H1 (cell line): ENCODE results near the gene NID2. TPM values are rescaled to one million over a fixed set of nuclear protein-coding genes. Genes with fewer than 3 reads are reported as not detected.

ENCODE experiments used
- CTCF ChIA-PET: fragments of 300-600 bp; sonication (Branson Sonifier 250); formaldehyde crosslinking; loops from one replicate; lab custom pipeline; 2021; ENCODE audit not compliant: partially characterized antibody; lab: Charles Lee
- POLR2A ChIA-PET: fragments of 300-600 bp; sonication (Branson Sonifier 250); formaldehyde crosslinking; loops from one replicate; lab custom pipeline; 2021; ENCODE audit warnings: inconsistent platforms; ENCODE audit not compliant: partially characterized antibody; lab: Charles Lee
- DNase-seq, 2 experiments: peaks; one replicate each; pipeline versions ENCODE4 v3.0.0 to v3.0.0-alpha.2; 2010 to 2022; ENCODE audit warnings: low spot score in 2 of 2, low read depth in 1 of 2, mixed read lengths in 1 of 2
- FAIRE-seq: peaks from 2 replicates; lab custom pipeline; 2011; peaks lifted over from hg19 to GRCh38; lab: Jason Lieb, UNC
- H2AFZ ChIP-seq: 2 replicates; pipeline ENCODE4 v1.8.1; 2012; ENCODE audit warnings: low read length, inconsistent platforms
- H2AK5ac ChIP-seq: 2 replicates; pipeline ENCODE4 v1.6.1; 2013; ENCODE audit warnings: low read depth, low read length
- H2BK120ac ChIP-seq: replicated peaks from 2 replicates; pipeline ENCODE3; 2013; ENCODE audit warnings: low read depth, low read length, inconsistent platforms
- H2BK12ac ChIP-seq: 2 replicates; pipeline ENCODE4 v1.6.1; 2013; ENCODE audit warnings: low read depth, low read length
- H2BK15ac ChIP-seq: 2 replicates; pipeline ENCODE4 v1.6.1; 2013; ENCODE audit warnings: low read length
- H2BK20ac ChIP-seq: 2 replicates; pipeline ENCODE4 v1.6.1; 2013; ENCODE audit warnings: low read length
- H2BK5ac ChIP-seq: 2 replicates; pipeline ENCODE4 v1.6.1; 2013; ENCODE audit warnings: low read depth, low read length
- H3K14ac ChIP-seq: 2 replicates; pipeline ENCODE4 v1.6.1; 2013; ENCODE audit warnings: inconsistent platforms; ENCODE audit not compliant: insufficient read length
- H3K18ac ChIP-seq: 2 replicates; pipeline ENCODE4 v1.6.1; 2013; ENCODE audit warnings: low read length; ENCODE audit errors: extremely low read depth
- H3K23ac ChIP-seq: 2 replicates; pipeline ENCODE4 v1.6.1; 2013; ENCODE audit warnings: inconsistent platforms; ENCODE audit not compliant: insufficient read length
- H3K23me2 ChIP-seq: 2 replicates; pipeline ENCODE4 v1.6.1; 2013; ENCODE audit warnings: low read depth, low read length
- H3K27ac ChIP-seq: 2 replicates; pipeline ENCODE4 v1.6.1; 2011; ENCODE audit warnings: low read depth, low read length, inconsistent platforms
- H3K27me3 ChIP-seq, 4 experiments: replicated peaks in 1 of 4; 1 replicate in 1 of 4; 2 replicates in 3 of 4; pipeline versions ENCODE4 v1.6.1 to v1.8.1; 2011 to 2013; ENCODE audit warnings: low read length in 3 of 4, mild to moderate bottlenecking in 3 of 4, inconsistent platforms in 2 of 4, mixed read lengths in 2 of 4, moderate library complexity in 1 of 4; ENCODE audit not compliant: control insufficient read depth in 3 of 4, insufficient read depth in 3 of 4; ENCODE audit errors: extremely low read depth in 1 of 4
- H3K36me3 ChIP-seq, 4 experiments: 2 replicates each; pipeline versions ENCODE4 v1.6.1 to v1.8.1; 2011 to 2013; ENCODE audit warnings: mild to moderate bottlenecking in 4 of 4, low read length in 3 of 4, moderate library complexity in 2 of 4, control low read depth in 1 of 4, inconsistent platforms in 1 of 4; ENCODE audit not compliant: insufficient read depth in 4 of 4, control insufficient read depth in 2 of 4
- H3K4ac ChIP-seq: replicated peaks from 2 replicates; pipeline ENCODE3; 2013; ENCODE audit warnings: low read length, low read depth, mixed read lengths, inconsistent platforms; ENCODE audit not compliant: insufficient read length
- H3K4me1 ChIP-seq, 4 experiments: replicated peaks in 1 of 4; 1 replicate in 1 of 4; 2 replicates in 3 of 4; pipeline versions ENCODE4 v1.6.1 to v1.8.1; 2011 to 2013; ENCODE audit warnings: low read length in 3 of 4, inconsistent platforms in 2 of 4, mixed read lengths in 1 of 4; ENCODE audit not compliant: insufficient read depth in 4 of 4, control insufficient read depth in 3 of 4
- H3K4me2 ChIP-seq, 2 experiments: 2 replicates each; pipeline versions ENCODE4 v1.6.1 to v1.8.1; 2011 to 2013; ENCODE audit warnings: low read depth in 2 of 2, low read length in 2 of 2, control low read depth in 1 of 2, inconsistent platforms in 1 of 2, mild to moderate bottlenecking in 1 of 2; ENCODE audit not compliant: insufficient read depth in 1 of 2
- H3K4me3 ChIP-seq, 4 experiments: fragments of 200-600, 300-600 bp in 1 of 4; sonication (generic), shearing (Covaris generic), sonication (Bioruptor Twin) in 1 of 4; 2 replicates each; pipeline versions ENCODE4 v1.5.1 to v1.8.1; 2011 to 2016; ENCODE audit warnings: low read length in 4 of 4, low read depth in 3 of 4, control low read depth in 2 of 4, inconsistent platforms in 2 of 4, mild to moderate bottlenecking in 2 of 4, mixed read lengths in 1 of 4, moderate library complexity in 1 of 4; ENCODE audit not compliant: insufficient read depth in 2 of 4; ENCODE audit errors: extremely low read depth in 1 of 4
- H3K56ac ChIP-seq: replicated peaks from 2 replicates; pipeline ENCODE3; 2013; ENCODE audit warnings: low read depth, mild to moderate bottlenecking, mixed read lengths, low read length, inconsistent platforms; ENCODE audit not compliant: insufficient read length
- H3K79me1 ChIP-seq: 2 replicates; pipeline ENCODE4 v1.6.1; 2013; ENCODE audit warnings: low read depth, low read length, control low read depth
- H3K79me2 ChIP-seq, 2 experiments: 2 replicates each; pipeline versions ENCODE4 v1.6.1 to v1.8.1; 2012 to 2013; ENCODE audit warnings: low read length in 2 of 2, mild to moderate bottlenecking in 2 of 2, inconsistent platforms in 1 of 2; ENCODE audit not compliant: insufficient read depth in 2 of 2, control insufficient read depth in 1 of 2
- H3K9ac ChIP-seq, 4 experiments: replicated peaks in 1 of 4; 1 replicate in 1 of 4; 2 replicates in 3 of 4; pipeline versions ENCODE4 v1.6.1 to v1.8.1; 2011 to 2013; ENCODE audit warnings: low read depth in 3 of 4, low read length in 3 of 4, control low read depth in 2 of 4, mild to moderate bottlenecking in 2 of 4, moderate library complexity in 2 of 4, inconsistent platforms in 1 of 4; ENCODE audit errors: extremely low read depth in 1 of 4
- H3K9me3 ChIP-seq, 2 experiments: 2 replicates each; pipeline versions ENCODE4 v1.6.1 to v1.8.1; 2012 to 2013; ENCODE audit warnings: mild to moderate bottlenecking in 2 of 2, moderate library complexity in 2 of 2, control low read depth in 1 of 2, inconsistent platforms in 1 of 2, low read depth in 1 of 2, low read length in 1 of 2, mixed read lengths in 1 of 2; ENCODE audit not compliant: insufficient read depth in 2 of 2
- H4K20me1 ChIP-seq, 2 experiments: replicated peaks in 1 of 2; 2 replicates each; pipeline versions ENCODE3 to v1.8.1; 2011 to 2013; ENCODE audit warnings: inconsistent platforms in 2 of 2, low read length in 2 of 2, mild to moderate bottlenecking in 1 of 2; ENCODE audit not compliant: insufficient read depth in 2 of 2, control insufficient read depth in 1 of 2
- H4K5ac ChIP-seq: 2 replicates; pipeline ENCODE4 v1.6.1; 2013; ENCODE audit warnings: low read length, low read depth, mixed read lengths, inconsistent platforms; ENCODE audit not compliant: insufficient read length
- H4K8ac ChIP-seq: 2 replicates; pipeline ENCODE4 v1.8.0; 2013; ENCODE audit warnings: mild to moderate bottlenecking, moderate library complexity, low read length, inconsistent platforms; ENCODE audit not compliant: insufficient read depth; ENCODE audit errors: extremely low read depth
- H4K91ac ChIP-seq: replicated peaks from 2 replicates; pipeline ENCODE3; 2013; ENCODE audit warnings: low read length, mixed read lengths, inconsistent platforms; ENCODE audit not compliant: insufficient read length
- GABPA ChIP-seq: IDR thresholded peaks from 2 replicates; pipeline ENCODE4 v1.6.1; 2011; ENCODE audit warnings: mild to moderate bottlenecking, low read length, moderate library complexity, borderline replicate concordance; ENCODE audit not compliant: insufficient read depth
- HDAC2 ChIP-seq, 2 experiments: fragments of 300-600 bp in 1 of 2; sonication (generic) in 1 of 2; IDR thresholded peaks; 2 replicates each; pipeline ENCODE4 v1.6.1; 2011 to 2012; ENCODE audit warnings: low read depth in 2 of 2, low read length in 2 of 2, mild to moderate bottlenecking in 2 of 2, moderate library complexity in 2 of 2, borderline replicate concordance in 1 of 2, inconsistent platforms in 1 of 2
- KDM5A ChIP-seq: fragments of 200-600 bp; IDR thresholded peaks from 2 replicates; pipeline ENCODE4 v1.7.1; 2012; ENCODE audit warnings: mild to moderate bottlenecking, low read length, inconsistent platforms, mixed read lengths
- NANOG ChIP-seq: IDR thresholded peaks from 2 replicates; pipeline ENCODE4 v1.6.1; 2011; ENCODE audit warnings: low read length, low read depth, mild to moderate bottlenecking, inconsistent platforms; ENCODE audit not compliant: insufficient read depth, poor library complexity, severe bottlenecking
- NRF1 ChIP-seq: IDR thresholded peaks from 2 replicates; pipeline ENCODE4 v1.6.1; 2011; ENCODE audit warnings: mild to moderate bottlenecking, low read depth, low read length, improper control_type of control experiment
- SAP30 ChIP-seq: fragments of 300-600 bp; sonication (generic); IDR thresholded peaks from 2 replicates; pipeline ENCODE4 v1.7.1; 2012; ENCODE audit warnings: low read length, moderate library complexity, mild to moderate bottlenecking, inconsistent platforms; ENCODE audit not compliant: insufficient read depth, insufficient replicate concordance
- TBP ChIP-seq: IDR thresholded peaks from 2 replicates; pipeline ENCODE4 v1.6.1; 2011; ENCODE audit warnings: low read depth, low read length, improper control_type of control experiment
- ZNF274 ChIP-seq: IDR thresholded peaks from 2 replicates; pipeline ENCODE4 v1.7.0; 2012; ENCODE audit warnings: low read length, borderline replicate concordance; ENCODE audit errors: extremely low read depth
- WGBS, 2 experiments: shearing (Covaris generic) in 1 of 2; methylation state at CpG; one replicate each; pipeline versions ENCODE4 v1.1.6 to v1.1.7; 2013 to 2015; ENCODE audit warnings: low lambda C conversion rate in 2 of 2, mixed read lengths in 2 of 2, inconsistent platforms in 1 of 2, low coverage in 1 of 2, missing lambda C conversion rate in 1 of 2; ENCODE audit not compliant: insufficient replicate concordance in 2 of 2, insufficient coverage in 1 of 2, insufficient read length in 1 of 2; ENCODE audit errors: extremely low coverage in 1 of 2, missing lambda C conversion rate in 1 of 2; 5-methylcytosine and 5-hydroxymethylcytosine counted together
- polyA plus RNA-seq, 7 experiments: library from polyadenylated mRNA; depleted of rRNA in 3 of 7; stranded (reverse) in 5 of 7; unstranded in 2 of 7; fragments of >200 nt in 5 of 7; fragments of 200-250 nt in 2 of 7; gene quantifications; 1 replicate in 5 of 7; 2 replicates in 1 of 7; 4 replicates in 1 of 7; pipeline versions ENCODE4 v1.2.1 to v1.2.3, GENCODE V29; 2011 to 2013; ENCODE audit warnings: missing spikeins in 2 of 7, mixed read lengths in 2 of 7
- total RNA-seq: library from RNA; stranded (reverse); fragmentation: NEBNext Ultra II Directional; extraction: Animal tissue kit (Norgen Biotek cat#: 25700); gene quantifications from 2 replicates; pipeline ENCODE4 v1.2.1, GENCODE V29; 2021

NID2 gene
- total and polyA plus RNA-seq, 2 of the 8 experiments (the other 6 are each of a cell fraction or from before 2014, with no cell fraction given) = 6.1 to 12.6 TPM

DNA sequence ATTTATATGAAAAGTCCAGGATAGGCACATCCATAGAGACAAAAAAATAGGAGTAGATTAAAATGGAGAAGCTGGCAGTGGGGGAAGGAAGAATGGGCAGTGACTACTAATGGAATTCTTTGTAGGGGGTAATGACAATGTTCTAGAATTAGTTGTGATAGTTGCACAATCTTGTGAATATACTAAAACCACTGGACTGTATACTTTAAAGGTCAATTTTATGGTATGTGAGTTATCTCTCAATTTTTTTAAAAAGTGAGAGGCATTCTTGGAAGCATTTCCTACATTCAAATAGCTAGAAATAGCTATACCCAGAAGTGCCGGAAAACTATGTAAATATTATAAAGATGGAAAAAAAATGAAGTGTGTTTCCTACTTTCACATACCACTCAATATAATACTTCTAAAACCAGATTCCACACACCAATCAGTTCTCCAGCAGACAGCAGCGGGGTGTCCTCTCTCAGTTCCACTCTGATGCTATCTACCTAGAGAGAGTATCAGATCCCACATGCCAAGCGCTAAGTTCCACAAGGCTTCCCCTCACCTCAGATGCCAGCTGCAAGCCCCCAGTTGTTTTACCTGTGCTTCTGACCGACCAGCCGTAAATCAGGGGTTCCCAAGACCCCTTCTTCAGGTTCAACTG is 41.7 kb upstream of the NID2 start:
- CTCF ChIA-PET = interaction anchor here (1.1 to 2.1 kb wide), 4 partner anchors 22 to 42 kb away, joined by 3 to 7 read pairs (median 5); partner anchors contain the start of gene NID2
- no peaks in the 10 kb centered on the region for H3K27me3 ChIP-seq
- H4K8ac ChIP-seq = no peak overlapping the region
- no peak overlapping the region for H2BK120ac ChIP-seq
- H4K20me1 ChIP-seq = no peaks in the 10 kb centered on the region
- H3K56ac ChIP-seq = no peak overlapping the region
- no peak overlapping the region for H3K4me2 ChIP-seq
- no peak overlapping the region for H2BK20ac ChIP-seq
- H3K36me3 ChIP-seq = no peaks in the 10 kb centered on the region
- no peak overlapping the region for H3K9ac ChIP-seq
- H3K4me1 ChIP-seq = no peaks in the 10 kb centered on the region
- H3K79me2 ChIP-seq = no peaks in the 10 kb centered on the region
- H2AK5ac ChIP-seq = no peak overlapping the region
- no peak overlapping the region for H3K23ac ChIP-seq
- FAIRE-seq = no peak
- no peak overlapping the region for H3K18ac ChIP-seq
- H3K14ac ChIP-seq = no peak overlapping the region
- no peak overlapping the region for H3K4me3 ChIP-seq
- DNase-seq = no peak
- H3K27ac ChIP-seq = no peak overlapping the region
- no peaks in the 10 kb centered on the region for H3K9me3 ChIP-seq
- H2AFZ ChIP-seq = no peak overlapping the region
- H3K4ac ChIP-seq = no peak overlapping the region
- 77% methylated on average over 5 of the region's 5 CpGs; no CpG with 5 or more reads in 1 of the 2 experiments for WGBS, 2 experiments
- no peaks in the 10 kb centered on the region for H3K79me1 ChIP-seq
- no peak overlapping the region for H2BK15ac ChIP-seq
- H4K5ac ChIP-seq = no peak overlapping the region
- no peak overlapping the region for H2BK5ac ChIP-seq
- H2BK12ac ChIP-seq = no peak overlapping the region
- no peak overlapping the region for H4K91ac ChIP-seq
- no peaks in the 10 kb centered on the region for H3K23me2 ChIP-seq
- POLR2A ChIA-PET = no interaction called here
- no peak for TF ChIP-seq NRF1
- no peak for TF ChIP-seq SAP30
- no peak for TF ChIP-seq GABPA
- no peak for TF ChIP-seq TBP
- TF ChIP-seq NANOG = no peak
- no peak for TF ChIP-seq HDAC2 (IDR thresholded peaks at IDR 0.05; ENCODE audit: borderline replicate concordance in 1 of 2, low read depth in 2 of 2, low read length in 2 of 2)
- no peak for TF ChIP-seq KDM5A
- no peak for TF ChIP-seq ZNF274
